ENCODE data around the gene PDK4.

PDK4 gene

DNA sequence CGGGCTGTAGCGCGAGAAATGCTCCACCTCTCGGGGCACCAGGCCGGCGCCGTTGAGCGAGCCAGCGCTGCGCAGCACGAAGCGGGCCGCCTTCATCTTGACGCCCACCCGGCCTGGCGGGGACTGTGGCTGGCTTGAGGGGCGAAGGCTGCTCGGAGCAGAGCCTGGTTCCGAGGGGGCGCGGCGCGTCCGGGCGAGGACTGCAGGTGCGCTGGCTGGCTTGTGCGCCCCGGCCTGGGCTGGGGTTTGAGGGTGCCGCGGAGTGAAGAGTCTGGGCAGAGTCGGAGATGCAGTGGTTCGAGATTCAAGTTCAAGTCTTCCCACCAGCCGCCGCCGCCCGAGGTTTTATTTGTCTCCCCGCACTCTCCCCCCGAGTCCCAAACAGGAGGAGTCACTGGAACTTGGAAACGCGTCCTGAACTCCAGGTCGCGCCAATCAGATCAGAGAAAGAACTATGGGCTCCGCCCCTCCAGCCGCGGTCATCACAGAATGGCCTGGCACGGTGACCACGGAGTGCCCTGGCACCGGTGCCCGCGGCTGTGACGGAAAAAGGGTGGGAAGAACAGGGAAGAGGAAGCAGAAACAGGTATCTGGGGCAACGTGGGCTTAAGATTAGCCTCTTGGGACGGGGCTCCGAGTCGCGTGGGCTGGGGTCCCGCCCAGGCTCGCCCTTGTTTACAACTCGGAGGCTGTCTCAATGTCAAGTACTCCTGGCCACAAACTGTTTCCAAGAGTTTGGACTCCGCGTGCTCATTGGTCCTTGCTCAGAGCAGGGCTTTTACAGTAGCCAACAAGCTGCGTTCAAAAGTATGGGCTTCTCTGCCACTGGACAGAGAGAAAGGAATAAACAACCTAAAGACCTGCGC lies at the start of gene PDK4:
TSS of gene PDK4 (minus strand) at position 319 of the 866 bp plus-strand sequence. CDS start at position 96, 223 bp downstream.
- DNase-seq, result peak; percentile 11 to 97 (median 89)

DNA sequence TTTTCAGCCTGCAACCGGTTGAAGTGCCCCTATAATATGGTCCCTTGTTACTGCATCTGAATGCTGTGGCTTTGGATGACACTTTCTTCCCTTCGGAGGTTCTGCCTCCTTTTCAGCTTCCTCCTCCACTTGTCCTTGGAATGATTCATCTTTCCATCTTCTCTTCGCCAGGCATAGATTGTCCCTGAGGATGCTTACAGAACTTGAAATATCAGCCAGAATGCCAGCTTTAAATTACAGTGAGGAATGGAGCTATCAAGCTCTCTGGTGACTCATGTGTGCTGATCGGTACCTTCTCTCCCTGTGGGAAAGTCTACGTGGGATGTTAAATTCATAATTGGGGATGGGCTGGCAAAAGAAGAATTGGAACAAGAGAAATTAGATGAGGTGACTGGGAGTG lies 45.9 kb upstream of the PDK4 start:
- peak in 6 of 56 donors; percentile 2 to 56 (median 5) for DNase-seq

DNA sequence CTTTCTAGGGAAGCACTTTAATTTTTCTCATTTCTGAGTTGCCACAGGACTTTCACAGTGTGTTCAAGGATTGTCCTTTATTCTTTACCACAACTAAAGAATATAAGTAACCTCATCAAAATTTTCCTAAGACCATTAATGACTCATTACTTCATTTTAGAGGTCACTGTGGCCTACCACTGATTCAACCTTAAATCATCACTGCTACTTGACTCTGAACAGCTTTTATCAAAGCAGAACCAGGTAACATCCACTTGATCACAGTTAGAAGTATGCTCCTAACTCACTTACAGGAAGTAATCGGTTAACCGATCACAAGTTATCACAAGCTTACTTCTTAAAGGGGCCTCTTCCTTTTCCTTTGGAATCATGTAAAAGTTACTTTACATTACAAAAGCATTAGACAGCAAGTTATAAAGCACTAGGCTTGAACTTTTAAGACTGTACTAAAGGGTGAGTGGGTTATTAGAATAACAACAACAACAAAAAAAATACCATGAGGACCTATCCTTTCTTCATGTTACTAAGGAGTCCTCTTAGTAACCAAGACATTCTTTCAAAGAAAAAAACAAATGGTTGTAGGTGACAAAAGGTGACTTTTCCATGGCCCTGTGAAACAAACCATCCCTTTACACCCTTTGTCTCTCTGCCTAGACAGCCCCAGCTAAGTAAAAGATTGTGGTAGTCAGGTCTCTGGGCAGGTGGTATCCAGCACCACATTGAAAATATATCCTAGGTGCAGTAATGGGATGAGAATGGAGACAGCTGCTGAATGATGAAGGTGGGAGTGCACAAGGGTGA lies 40.0 kb upstream of the PDK4 start:
- DNase-seq, result no peak

- DNase-seq, result no peak
Observed at GRCh38 chr7:95632609-95633008, 36.3 kb upstream of the PDK4 start.

- DNase-seq, result no peak
Observed at GRCh38 chr7:95631527-95631926, 35.2 kb upstream of the PDK4 start.

GRCh38 chr7:95630702-95631458 lies 34.6 kb upstream of the PDK4 start:
- no peak for DNase-seq

GRCh38 chr7:95628831-95629439 lies 32.6 kb upstream of the PDK4 start:
- DNase-seq, result no peak

DNA sequence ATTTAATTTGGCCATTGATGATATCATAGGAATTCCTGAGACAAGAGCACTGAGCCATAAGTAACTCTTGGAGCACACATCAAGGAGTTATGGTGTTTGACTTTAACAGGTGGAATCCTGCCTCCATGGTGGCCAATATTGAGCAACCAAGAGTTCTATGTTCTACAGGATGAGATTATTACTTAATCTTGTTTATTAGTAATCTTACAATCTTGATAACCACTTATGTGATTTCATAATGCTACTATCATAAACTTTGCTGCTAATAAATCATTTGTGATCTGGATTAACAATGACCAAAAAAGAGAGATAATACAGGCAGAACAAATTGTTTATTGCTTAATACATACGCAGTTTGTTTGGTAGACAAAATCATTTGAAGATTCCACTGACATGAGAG lies 27.5 kb upstream of the PDK4 start:
- no peak for DNase-seq

DNA sequence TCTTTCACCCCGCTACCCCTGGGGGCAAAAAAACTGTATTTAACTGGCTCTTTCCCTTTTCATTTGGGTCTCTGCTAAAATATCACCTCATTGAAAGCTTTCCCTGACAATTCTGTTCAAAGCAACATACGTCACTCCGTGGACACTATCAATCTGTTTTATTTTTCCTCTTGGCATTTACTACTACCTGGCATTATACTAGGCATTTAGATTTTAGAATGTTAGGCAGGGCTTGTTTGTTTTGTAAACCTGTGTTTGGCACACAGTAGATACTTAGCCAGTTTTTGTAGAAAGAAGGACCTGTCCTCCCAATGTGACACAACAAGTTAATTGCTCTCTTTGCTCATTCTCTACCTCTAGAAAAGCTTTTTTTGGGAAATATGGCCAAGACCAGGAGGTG lies 26.5 kb upstream of the PDK4 start:
- no peak for DNase-seq

DNA sequence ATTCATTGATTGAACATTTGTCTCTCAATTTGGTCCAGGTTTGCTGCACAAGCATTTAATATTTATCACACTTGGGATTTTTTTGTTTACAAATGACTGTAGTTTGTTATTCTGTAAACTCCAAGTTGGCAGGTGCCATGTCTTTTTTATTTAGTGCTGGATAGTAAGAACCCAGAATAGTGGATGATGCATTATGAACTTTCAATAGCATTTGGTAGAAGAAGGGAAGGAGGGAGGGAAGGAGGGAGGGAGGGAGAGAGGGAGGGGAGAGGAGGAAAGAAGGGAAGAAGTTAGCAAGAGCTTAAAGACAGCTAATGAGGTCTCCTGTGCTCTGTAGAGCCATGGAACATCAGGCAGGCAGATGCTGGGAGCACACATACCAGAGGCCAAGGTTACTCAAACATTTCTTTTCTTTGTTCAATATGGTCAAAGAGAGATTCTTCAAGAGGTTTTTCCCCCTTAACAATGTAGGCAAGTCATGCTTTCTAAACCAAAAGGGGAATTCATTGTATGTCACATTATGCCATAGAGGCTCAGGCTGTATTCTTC lies 25.8 kb upstream of the PDK4 start:
- no peak for DNase-seq

- DNase-seq, result no peak
Observed at GRCh38 chr7:95621404-95621803, 25.1 kb upstream of the PDK4 start.

GRCh38 chr7:95620631-95621030 lies 24.3 kb upstream of the PDK4 start:
- DNase-seq, result no peak

- DNase-seq, result no peak
Observed at GRCh38 chr7:95619921-95620320, 23.6 kb upstream of the PDK4 start.

DNA sequence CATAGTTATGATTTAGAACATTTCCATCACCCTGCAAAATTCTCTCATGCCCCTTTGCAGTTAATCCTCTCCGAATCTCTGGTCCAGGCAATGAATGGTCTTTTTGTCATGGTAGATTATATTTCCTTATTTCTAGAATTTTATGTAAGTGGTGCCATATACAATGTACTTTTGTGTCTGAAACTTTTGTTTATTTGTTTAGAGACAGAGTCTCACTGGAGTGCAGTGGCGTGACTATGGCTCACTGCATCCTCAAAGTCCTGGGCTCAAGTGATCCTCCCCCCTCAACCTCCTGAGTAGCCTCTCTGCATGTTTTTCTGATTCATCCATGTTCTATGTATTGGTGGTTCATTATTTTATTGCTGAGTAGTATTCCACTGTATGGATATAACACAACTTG lies 23.2 kb upstream of the PDK4 start:
- no peak for DNase-seq

- no peak for DNase-seq
Observed at GRCh38 chr7:95614442-95614940, 18.2 kb upstream of the PDK4 start.

DNA sequence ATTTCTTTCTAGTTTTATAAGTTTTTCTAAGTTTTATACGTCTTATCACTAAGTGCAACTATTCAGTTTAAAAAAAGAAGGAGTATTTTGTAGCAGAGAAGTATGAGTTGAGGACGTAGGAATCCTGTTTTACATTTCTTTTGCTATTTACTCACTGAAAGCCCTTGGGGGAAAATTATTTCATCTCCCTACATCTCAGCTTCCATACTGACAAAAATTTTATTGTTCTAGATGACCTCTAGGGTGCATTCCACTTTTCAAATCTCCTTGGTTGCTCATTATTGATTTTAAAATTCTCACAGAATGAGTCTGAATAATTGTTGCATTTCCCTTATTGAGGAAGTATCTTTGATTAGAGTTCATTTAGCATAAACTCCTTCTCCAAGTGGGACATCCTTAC lies 14.9 kb upstream of the PDK4 start:
- no peak for DNase-seq

- peak in 10 of 56 donors; percentile 2 to 51 (median 12) for DNase-seq
Observed at GRCh38 chr7:95609277-95609971, 13.1 kb upstream of the PDK4 start.

DNA sequence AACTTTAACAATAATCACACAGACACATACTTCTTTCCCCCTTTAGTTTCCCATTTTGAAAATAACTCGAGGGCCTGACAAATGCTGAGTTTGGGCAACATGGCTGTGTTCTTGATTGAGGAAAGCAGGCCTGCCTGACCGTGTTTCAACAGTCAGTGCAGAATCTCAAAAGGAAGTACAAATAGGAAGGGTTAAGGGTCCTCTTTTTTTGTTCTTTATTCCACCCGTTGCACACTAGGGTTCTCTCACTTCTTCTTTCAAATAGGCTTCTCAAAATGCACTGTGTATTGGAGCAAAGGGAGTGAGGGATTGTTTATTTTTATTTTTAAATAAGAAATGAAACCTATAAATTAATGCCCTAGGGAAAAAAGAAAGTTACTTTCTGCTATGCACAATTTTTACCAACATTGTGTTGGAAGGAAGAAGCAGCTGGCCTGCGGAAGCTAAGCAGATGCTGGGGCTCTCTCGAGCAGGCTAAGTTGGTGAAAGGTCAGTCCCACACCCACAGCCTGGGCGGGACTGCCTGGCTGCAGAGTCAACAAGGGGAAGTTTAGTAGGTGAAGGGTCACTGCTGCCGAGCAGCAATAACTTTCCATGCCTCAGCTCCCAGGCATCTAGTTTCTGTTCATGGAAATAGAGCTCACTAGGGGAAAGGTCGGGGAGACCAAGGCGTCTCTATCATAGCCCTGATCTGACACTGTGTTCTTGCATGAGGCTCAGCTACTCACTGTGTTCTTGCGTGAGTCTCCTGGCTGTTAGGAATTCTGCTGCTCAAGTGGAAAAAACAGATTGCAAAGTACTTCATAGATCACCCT lies 12.2 kb upstream of the PDK4 start:
- DNase-seq, result peak in 52 of 56 donors; percentile 10 to 84 (median 52)

DNA sequence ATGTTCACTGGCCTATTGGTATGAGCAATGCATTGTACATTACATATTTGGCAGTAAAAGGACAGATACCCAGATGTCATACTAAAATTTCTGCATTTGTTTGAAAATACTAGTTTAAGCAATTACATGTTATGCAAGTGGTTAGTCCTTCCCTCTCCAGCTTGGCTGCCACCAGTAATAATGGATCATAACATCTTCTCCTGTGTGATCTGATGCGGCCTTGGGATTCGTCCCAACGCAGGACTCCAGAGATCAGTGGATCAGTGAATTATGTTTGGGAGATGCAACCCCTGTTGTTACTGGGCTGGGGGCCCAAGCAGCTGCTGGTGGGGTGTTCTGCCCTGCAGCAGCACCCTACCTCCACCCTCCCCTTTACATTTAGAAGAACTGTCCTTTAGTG lies 11.2 kb upstream of the PDK4 start:
- DNase-seq, result no peak
